OCI-LY1 (cell line): Measurements from ENCODE around the gene PRDM15.

Experiments used
- EZH2 ChIP-seq: fragments of 200-600 bp; sonication (generic), shearing (Covaris generic); IDR thresholded peaks from 2 replicates; pipeline ENCODE4 v1.8.0; 2017; ENCODE audit warnings: borderline replicate concordance, mixed run types, mild to moderate bottlenecking, antibody characterized with exemption, low read length, moderate library complexity, mixed read lengths
- TF ChIP-seq, protein P1 (sequence below): fragments of 200-600 bp; sonication (generic), shearing (Covaris generic); IDR thresholded peaks from 2 replicates; pipeline ENCODE4 v1.5.1; 2017; ENCODE audit warnings: mild to moderate bottlenecking, antibody characterized with exemption, low read length, moderate library complexity, mixed read lengths

DNA sequence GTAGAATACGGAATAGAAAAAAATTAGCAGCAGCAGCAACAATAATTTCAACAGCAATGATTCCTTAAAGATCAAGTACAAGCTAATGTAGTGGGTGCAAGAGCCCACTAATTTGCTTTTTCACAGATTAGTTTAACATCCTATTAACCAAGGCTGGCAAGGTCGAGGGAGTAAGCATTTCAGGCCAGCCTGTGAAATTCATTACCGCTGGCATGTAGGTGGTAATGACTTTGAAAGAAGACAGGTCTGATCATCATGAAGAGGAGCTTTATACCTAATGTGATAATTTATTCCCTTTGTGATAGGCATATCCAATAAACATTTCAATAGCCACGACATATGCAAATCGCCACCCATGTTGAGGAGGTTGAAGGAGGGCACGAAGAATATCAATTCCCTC, 11.2 kb upstream of the PRDM15 start:
- TF ChIP-seq, protein P1, sequence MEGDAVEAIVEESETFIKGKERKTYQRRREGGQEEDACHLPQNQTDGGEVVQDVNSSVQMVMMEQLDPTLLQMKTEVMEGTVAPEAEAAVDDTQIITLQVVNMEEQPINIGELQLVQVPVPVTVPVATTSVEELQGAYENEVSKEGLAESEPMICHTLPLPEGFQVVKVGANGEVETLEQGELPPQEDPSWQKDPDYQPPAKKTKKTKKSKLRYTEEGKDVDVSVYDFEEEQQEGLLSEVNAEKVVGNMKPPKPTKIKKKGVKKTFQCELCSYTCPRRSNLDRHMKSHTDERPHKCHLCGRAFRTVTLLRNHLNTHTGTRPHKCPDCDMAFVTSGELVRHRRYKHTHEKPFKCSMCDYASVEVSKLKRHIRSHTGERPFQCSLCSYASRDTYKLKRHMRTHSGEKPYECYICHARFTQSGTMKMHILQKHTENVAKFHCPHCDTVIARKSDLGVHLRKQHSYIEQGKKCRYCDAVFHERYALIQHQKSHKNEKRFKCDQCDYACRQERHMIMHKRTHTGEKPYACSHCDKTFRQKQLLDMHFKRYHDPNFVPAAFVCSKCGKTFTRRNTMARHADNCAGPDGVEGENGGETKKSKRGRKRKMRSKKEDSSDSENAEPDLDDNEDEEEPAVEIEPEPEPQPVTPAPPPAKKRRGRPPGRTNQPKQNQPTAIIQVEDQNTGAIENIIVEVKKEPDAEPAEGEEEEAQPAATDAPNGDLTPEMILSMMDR: no peak
- no peak for TF ChIP-seq EZH2
